Effector CD4-positive, alpha-beta T cell (primary cell): ENCODE results near the gene RBM14.
"Not testable (repeated sequence)": the region's sequence is repeated elsewhere in the genome, so short reads cannot be mapped to it uniquely, and the experiment has no call there.

Experiments
- DNase-seq: peaks from one replicate; pipeline ENCODE4 v3.0.0-alpha.2; 2020

The RBM14 gene

DNA sequence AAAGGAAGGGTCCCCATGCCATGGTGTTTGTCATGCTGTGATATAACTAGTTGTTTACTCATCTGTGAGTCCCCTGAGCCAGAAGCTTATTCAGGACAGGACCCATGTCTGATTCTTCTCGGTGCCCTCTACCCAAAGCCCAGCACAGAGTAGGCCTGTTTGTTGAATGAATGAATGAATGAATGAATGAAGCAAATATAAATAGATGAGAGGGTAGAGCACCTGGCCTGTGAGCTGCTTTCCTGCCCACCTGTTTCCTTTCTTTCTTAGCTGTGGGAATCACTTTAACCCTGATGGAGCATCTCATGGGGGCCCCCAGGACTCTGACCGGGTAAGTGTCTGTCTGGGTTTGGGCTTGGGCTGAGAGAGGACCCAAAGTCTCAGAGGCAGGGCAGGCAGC is 16.2 kb upstream of the RBM14 start:
- DNase-seq, result no peak

DNA sequence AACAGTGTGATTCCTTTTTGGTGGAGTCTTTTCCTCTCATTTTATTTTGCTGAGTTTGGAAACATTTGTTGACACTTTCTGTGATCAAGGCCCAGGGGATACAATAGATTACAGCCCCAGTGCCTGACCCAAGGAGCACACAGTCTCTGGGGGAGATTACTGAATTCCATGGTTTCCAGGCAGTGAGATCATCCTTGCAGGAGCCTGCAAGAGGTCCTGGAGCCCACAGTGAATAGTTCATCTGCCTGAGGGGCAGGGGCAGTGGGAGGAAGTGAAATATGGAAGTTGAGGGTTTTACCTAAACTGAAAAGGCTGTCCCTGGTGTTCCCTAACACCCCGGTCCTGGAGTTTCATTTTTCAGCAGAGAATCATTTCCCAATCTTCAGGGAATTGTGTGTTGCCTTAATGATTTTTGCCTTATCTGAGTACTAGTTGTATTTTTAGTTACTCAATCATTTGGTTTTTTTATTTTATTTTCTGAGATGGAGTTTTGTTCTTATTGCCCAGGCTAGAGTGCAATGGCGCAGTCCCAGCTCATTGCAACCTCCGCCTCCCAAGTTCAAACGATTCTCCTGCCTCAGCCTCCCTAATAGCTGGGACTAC is 15.7 kb upstream of the RBM14 start:
- DNase-seq, result no peak

DNA sequence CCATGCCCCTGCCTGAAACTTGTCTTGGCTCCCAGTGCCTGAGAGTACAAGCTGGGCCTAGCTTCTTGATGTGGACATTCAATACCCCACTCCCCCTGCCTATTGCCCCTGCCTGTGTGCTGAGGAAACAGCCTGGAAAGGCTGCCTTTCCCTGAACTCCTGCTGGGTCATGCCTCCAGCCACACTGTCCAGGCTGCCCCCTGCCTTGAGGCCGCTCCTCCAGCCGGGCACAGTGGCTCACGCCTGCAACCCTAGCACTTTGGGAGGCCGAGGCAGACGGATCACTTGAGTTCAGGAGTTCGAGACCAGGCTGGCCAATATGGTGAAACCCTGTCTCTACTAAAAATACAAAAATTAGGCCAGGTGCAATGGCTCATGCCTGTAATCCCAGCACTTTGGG is 13.4 kb upstream of the RBM14 start:
- no peak for DNase-seq

DNA sequence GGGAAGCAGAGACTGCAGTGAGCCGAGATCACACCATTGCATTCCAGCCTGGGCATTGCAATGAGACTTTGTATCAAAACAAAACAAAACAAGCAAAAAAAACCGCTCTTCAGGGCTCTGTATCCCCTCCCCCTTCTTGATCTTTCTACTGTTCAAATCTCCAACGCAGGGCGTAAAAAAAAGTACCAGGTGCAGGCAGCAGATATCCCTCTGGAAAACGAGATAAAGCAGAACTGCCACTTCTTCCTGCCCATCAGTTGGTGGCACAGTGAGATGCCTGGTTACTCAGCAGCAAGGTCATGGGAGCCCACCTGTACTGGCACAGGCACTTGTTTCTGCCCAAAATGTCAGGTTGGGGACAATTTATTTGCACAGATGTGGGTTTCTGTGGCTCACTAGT is 12.3 kb upstream of the RBM14 start:
- DNase-seq, result no peak

DNA sequence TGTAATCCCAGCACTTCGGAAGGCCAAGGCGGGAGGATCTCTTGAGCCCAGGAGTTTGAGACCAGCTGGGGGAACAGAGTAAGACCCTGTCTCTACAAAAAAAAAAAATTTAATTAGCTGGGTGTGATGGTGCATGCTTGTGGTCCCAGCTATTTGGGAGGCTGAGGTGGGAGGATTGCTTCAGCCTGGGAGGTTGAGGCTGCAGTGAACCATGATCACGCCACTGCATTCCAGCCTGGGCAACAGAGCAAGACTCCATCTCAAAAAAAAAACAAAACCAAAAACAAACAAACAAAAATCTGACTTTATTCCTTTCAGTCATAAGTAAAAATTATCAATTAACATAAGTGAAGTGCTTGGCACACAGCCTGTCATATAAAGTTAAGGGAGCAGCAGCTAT is 9.8 kb upstream of the RBM14 start:
- DNase-seq, result not testable (repeated sequence)

DNA sequence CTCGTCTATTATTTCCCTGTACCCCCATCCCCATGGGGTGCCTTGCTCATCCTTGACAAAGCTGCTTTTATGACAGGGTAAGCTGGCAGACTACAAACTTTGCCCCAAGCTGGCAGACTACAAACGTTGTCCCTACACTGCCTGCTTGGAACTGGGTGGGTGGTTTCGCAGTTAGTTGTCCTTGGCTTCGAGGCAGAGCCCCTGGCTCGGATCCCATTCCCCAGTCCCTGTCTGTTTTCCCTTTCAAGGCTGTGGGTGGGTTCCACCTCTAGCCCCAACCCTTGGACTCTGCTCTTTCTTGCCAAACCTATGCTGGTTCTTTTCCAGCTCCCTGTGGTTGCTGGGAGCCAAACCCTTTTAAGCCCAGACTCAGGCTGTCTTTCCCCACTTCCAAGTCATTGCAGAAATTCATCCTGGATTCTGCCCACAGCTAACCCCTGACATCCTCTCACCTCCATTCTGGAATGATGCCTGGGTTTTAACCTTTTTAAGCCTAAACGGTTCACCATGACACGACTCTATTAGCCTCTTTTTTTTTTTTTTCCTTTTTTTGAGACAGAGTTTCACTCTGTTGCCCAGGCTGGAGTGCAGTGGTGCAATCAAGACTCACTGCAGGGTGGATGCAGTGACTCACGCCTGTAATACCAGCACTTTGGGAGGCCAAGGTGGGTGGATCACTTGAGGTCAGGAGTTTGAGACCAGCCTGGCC is 9.2 kb upstream of the RBM14 start:
- no peak for DNase-seq

DNA sequence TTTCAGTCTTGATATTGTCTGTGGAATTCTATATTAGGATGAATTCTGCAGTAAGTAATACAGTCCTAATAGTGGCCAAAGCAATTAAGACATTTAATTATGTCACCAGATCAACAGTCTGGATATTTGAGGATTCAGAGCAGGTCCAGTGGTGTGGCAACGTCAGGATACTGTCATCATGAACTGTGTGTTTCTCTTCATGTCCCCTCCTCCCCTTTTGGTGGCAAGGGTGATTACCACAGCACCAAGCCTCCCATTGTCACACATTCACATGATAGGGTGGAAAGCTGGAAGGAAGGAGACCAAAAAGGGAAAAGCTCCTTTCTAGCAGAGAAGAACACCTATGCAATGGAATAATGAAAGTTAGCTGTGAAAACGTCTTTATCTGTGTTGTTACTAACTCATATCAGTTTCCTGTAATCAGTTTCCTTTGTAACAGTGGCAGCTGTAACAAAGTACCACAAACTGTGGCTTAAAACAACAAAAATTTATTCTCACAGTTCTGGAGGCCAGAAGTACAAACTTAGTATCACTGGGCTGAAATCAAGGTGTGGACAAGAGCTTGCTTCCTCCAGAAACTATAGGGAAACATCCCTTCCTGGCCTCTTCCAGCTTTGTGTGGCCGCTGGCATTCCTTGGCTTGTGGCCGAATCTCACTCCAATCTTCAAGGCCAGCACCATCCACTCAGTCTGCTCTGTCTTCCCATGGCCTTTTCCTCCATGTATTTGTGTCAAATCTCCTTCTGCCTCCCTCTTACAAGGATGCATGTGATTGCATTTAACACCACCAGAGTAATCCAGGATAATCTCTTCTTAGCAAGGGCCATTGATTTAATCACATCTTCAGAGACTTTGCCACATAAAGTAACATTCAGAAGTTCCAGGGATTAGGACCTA is 6.5 kb upstream of the RBM14 start:
- DNase-seq, result no peak

DNA sequence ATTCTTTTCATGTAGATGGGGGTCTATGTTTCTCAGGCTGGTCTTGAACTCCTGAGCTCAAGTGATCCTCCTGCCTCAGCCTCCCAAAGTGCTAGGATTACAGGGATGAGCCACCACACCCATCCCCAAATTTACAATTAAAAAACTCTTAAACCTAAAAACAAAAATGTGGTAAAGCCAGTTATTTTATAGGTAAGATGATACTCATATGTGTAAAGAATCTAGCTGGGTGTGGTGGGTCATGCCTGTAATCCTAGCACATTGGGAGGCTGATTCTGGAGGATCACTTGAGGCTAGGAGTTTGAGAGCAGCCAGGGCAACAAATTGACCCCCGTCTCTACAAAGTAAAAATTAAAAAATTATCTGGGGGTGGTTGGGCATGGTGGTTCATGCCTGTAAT is 4.0 kb upstream of the RBM14 start:
- no peak for DNase-seq

DNA sequence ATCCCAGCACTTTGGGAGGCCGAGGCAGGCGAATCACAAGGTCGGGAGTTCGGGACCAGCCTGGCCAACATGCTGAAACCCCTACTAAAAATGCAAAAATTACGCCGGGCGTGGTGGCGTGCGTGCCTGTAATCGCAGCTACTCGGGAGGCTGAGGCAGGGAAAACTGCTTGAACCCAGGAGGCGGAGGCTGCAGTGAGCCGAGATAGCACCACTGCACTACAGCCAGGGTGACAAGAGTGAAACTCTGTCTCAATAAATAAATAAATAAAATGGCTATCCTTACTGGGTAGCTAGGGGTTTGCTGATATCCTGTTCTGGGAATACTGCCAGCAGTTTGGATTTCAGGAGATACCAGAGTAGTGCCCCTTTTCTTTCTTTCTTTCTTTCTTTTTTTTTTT is 2.4 kb upstream of the RBM14 start:
- no peak for DNase-seq

DNA sequence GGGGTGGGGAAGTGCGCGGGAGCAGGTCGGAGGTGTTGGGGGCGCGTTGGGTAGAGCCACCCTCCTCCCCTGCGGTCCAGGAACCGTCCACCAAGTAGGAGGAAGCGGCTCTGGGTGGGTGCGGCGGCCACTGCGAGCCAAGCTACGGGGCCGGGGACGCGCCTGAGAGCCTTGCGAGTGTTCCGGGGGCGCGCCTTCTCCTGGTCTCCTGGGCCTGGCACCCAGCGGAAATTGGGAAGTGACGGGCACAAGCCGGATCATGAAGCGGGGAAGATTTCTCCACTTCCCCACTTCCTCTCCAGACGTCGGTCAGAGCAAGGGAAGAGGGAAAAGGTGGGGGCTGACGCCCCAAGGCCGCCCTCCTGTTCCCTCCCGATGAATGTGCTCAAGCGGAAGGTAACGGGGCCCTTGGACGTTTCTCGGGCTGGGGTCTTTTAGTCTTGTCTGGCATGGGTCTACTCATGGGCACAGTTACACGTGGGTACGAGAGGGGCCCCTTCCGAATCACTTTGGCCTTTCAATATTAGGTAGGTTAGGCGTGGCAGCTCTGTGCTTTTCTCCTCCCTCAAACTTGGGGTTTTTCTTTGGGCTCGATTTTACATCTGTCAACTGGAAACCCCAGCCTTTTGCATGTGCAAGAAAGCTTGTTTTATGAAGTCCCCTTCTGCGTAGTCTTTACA is 865 bp downstream of the RBM14 start:
- no peak for DNase-seq

DNA sequence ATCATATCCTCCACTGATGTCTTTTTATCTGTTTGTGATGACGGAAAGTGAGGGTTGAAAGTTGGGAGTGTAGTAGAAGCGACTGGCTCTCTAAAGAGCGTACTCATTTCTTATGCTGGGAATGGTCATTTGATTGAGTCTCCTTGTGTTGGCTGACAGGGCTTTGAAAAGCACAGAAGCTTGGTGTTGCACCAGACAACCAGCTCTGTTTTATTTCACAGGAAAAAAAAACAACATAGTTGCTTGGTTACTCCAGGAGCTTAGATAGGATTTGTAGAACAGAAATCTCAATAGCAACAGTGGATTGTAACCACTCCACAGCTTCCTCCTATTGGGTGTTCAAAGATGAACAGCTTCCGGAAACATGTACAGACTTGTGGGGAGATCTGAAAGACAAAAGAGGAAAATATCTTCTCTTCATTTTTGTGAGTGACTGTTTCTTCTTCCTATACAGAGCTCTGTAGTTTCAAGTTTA is 2.7 kb downstream of the RBM14 start:
- peak; percentile 35 for DNase-seq

DNA sequence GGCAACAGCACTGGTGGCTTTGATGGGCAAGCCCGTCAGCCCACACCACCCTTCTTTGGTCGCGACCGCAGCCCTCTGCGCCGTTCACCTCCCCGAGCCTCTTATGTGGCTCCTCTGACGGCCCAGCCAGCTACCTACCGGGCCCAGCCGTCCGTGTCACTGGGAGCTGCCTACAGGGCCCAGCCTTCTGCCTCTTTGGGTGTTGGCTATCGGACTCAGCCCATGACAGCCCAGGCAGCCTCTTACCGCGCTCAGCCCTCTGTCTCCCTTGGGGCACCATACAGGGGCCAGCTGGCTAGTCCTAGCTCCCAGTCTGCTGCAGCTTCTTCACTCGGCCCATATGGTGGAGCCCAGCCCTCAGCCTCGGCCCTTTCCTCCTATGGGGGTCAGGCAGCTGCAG is 8.0 kb downstream of the RBM14 start:
- DNase-seq, result no peak

DNA sequence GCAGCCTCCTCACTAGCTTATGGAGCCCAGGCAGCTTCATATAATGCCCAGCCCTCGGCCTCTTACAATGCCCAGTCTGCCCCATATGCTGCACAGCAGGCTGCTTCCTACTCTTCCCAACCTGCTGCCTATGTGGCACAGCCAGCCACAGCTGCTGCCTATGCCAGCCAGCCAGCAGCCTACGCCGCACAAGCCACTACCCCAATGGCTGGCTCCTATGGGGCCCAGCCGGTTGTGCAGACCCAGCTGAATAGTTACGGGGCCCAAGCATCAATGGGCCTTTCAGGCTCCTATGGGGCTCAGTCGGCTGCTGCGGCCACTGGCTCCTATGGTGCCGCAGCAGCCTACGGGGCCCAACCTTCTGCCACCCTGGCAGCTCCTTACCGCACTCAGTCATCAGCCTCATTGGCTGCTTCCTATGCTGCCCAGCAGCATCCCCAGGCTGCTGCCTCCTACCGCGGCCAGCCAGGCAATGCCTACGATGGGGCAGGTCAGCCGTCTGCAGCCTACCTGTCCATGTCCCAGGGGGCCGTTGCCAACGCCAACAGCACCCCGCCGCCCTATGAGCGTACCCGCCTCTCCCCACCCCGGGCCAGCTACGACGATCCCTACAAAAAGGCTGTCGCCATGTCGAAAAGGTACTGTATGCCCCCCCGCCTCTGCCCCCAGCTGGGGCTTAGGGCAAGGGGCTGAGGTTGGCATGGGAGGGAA is 8.8 kb downstream of the RBM14 start:
- DNase-seq, result no peak

DNA sequence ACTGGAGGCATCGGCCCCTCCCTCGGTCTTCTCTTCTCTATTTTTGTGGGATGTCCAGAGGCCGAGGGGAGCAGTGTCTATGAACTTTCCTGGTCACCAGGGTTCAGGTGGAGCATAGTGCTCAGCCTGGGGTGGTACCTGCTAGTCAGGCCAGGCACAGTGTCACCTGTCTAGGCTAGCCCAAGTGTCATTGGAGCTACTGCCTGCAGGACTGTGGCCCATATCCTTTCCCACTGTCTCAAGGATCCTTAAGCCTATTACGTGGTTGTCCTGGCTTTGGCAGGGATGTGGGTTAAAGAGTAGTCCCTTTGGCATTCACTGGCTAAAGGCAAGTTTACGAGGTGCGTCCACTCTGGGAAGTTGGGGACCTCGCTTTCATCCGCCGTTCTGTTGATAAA is 9.3 kb downstream of the RBM14 start:
- DNase-seq, result no peak

DNA sequence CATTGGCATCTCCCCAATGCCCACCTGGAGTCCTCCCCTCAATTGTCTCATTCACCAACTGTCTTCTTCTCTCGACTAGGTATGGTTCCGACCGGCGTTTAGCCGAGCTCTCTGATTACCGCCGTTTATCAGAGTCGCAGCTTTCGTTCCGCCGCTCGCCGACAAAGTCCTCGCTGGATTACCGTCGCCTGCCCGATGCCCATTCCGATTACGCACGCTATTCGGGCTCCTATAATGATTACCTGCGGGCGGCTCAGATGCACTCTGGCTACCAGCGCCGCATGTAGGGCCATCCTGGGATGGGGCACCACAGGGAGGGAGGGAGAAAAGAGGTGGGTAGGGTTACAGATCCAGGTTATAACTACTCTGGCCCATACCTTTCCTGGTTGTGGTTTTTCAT is 10.0 kb downstream of the RBM14 start:
- DNase-seq, result no peak

DNA sequence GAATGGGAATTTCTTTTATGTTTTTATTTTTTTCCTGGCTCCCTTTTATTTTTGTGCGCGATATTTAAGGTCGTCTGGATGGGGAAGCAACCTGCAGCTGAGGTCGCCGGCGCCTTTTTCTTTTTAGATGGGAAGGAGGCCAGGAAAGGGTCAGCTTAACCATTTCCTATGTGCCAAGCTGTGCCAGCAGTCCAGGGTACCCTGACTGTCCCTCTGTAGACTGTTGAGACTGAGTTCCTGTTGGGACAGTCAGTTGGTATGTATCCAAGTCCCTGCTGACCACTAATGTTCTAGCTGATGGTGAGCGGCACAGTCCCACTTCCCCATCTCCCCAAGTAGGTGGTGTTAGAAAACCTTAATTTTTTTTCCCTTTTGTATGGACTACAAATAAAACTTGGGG is 10.5 kb downstream of the RBM14 start:
- no peak for DNase-seq

DNA sequence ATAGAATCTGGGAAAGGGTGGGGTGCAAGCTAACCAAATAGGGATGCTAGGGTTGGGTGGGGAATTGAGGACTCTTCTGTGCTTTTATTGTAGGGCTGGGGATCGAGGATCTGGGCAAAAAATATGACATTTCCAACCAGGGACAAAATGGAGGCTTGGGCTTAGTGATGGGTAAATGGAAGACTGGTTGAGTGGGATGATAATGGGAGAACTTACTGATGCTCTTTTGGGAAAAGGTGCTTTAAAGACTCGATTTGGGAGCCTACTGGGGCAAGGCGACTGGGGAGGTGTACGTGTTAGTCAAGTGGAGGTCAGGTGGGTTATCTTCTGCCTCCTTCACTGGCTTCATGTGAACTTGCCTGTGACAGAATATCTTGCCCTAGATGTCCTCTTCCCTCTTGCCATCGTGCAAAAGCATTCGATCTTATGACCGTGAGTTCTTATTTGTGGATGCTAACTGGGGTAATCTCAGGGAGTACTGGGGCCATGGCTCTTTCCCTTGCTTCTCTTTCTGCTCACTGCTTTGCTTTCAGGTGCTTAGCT is 11.7 kb downstream of the RBM14 start:
- DNase-seq, result no peak

DNA sequence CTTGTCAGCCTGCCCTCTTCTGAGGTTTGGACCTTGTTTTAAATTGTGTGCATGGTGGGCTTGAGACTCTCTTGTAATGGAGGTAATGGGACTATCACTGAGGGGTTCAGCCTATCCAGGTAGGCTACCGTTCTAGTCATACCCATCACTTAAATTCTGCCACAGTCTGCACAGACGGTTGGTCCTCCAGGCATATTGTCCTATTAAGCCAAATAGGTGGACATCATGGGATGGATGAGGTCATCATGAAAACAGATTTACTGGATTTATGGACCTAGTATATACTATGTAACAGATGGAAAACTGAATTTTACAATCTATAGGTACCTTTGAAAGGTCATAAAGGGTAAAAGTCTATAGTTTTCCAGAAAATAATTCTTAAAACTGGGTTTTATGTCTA is 12.9 kb downstream of the RBM14 start:
- no peak for DNase-seq

DNA sequence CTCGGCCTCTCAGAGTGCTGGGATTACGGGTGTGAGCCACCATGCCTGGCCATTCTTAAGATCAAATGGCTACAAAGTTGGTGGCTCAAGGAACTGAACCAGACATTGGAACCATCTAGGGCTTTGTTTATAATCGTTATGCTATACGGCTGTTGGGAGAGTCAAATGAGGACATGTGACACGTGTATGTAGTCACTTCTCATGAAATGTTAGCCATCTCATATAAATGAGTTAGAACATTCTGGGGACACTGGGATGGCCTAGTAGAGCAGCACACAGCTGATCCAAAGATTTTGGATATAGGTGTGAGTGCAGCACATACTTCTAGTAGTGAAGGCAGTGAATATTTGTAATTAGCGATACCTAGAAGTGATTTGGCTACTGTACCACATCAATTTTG is 15.5 kb downstream of the RBM14 start:
- DNase-seq, result no peak

DNA sequence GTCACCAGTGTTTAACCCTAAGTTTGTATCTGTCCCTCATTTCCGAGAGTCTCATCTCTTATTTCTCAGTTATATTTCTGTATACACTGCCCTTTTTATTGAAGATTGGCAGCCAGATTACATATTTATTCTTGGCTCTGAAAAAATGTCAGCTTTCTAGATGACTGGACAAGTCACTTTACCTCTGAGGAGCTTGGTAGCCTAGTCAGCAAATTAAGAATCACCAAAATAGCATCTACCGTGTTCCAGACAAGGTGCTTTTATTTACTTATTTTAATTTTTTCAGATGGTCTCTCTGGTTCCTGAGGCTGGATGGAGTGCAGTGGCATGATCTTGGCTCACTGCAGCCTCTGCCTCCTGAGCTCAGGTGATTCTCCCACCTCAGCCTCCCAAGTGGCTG is 16.5 kb downstream of the RBM14 start:
- no peak for DNase-seq

DNA sequence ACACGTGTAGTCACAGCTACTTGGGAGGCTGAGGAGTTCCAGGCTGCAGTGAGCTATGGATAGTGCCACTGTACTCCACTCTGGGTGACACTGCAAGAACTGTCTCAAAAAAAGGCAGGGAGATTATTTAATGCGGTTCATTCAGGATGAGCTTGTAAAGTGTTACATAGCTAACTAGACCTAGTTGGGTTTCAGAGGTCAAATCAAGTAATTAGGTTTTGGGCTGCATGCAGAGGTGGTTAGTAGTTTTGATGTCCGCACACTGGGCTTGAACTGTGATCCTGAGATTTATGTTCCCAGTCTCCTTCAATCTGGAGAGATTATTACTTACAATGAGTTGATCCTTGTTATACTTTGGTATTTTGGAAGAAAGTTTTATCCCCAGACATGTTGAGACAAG is 20.0 kb downstream of the RBM14 start:
- DNase-seq, result no peak

DNA sequence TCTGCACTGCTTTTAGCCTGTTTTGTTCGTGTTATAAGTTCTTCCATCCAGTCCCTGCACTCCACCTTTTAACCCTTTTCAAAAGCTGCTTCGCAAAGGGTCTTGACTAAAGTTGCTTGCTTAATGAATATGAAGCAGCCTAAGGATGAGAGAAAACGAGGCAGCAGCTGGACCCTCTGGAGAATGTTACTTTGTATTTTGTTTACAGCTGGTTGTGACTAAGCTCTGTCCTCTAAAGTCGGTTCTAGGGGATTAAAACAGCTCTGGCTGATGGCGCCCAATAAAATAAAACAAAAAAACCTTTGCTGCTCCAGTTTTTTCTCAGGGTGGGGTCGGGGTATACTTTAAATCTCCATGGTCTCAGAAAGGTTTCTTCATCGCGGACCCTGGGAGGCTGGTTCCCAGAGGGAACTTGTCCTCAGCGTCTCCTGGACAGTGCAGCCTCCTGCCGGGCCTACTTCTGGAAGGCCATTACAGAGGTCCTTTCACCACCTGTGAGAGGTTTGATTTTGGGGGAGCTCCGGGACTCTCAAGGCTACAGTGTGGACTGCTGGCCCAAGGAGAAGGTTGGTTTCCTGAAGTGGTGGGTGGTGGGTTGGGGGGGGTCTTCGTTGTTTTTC is 21.2 kb downstream of the RBM14 start:
- DNase-seq, result no peak
